ENCODE results near the gene TNFAIP1.

Gene TNFAIP1

DNA sequence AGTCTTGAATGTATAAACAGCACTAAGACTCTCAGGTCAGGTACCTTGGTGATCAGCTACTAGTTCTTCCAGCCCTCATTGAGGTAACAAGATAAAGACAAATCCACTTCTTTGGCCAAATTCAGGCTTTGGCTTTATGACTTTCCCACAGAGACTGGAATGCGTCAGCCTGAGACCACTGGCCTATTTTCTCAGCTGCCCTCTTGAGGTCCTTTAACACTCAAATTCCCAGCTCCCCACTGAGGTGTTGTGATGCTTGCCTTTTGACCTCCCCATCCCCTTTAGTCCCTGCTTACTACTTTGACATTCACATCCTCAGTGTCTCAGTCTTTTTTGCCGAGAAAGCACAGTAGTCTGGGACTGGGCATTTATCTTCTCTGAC lies 10.6 kb downstream of the TNFAIP1 start:
- DNase-seq, result no peak

DNA sequence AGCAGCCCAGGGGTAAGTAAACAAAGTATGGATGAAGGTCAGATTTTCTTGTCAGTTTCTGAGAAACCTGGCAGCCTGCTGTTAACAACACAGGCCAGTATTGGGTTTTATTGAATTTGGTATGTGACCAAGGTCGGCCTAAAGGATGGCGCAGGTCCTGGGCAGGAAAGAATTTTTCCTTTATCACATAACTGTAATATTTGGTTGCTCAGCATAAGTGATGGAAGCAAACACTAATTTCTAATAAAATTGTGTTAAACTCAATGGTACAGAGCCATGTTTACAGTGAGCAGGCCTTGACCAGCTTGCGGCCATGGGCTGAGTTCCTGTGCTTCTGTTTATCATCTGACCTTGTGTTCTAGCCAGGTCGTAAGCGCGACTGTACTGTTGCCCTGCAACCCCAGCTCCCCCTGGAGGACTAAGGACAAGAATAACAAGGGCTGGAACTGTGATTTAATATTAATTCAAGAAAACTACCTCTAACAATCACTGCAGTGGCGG lies 11.2 kb downstream of the TNFAIP1 start:
- DNase-seq, result no peak

DNA sequence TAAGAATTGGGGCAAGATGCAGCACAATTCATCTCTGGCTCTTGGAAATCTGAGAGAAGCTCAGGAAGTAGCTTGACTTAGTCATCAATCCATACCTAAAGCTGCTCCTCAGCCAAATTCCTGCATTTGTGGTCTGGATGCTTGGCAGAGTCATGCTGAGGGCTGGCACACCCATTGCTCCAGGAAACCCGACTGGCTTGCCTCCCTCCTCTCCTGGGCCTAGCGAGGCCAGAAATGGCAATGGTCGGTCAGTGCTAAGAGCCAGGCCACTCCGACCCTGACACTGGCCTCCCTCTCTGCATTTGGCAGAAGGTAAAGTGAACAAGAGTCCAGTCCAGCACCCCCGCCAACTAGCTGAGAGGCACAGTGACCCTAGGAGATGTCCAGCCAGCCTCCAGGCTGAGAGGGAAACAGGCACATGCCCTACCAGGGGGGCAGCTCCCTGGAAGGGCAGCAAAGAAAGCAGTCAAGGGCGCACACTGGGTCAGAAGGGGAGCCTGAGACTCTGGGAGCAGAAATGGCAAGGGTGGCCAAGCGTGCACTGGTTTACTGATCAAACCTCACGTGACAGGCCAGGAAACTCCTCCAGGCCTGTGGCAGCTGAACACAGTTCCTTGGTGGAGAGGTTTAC lies 11.8 kb downstream of the TNFAIP1 start:
- DNase-seq, result no peak

DNA sequence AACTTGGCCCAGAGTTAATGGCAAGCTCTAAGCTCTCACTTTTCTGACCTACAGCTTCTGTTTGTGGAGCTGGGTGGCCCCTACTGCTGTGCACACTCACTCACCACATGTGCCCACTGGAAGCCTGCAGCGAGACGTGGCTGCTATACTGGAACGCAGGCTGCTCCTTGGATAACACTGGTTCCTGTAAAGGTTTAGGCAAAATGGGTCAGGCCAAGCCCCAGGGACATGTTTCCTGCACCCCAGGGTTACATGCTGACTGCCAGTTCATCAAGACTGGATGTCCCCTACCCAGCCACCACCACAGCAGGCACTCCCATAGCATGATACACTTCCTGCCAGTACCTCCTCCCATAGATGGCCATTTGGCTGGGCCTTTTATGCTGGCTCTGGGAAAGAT lies 13.4 kb downstream of the TNFAIP1 start:
- no peak for DNase-seq

DNA sequence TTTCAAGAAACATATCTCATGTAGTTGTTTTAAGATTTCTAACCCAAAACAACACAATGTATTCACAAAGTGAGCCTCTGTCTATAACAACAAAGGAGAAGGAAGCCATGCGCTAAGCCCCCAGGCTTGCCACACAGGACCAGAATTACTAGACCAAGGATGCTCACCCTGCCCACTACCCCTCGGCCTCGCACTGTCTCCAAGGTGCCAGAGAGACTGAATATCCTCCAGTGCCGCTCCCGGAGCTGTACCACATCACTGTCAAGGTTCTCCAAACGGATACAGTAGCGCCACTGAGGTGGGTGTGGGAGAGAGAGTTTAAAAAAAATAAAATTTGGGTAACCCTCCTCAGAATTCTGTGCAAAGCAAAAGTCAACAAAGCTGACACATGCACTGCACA lies 14.7 kb downstream of the TNFAIP1 start:
- DNase-seq, result no peak

DNA sequence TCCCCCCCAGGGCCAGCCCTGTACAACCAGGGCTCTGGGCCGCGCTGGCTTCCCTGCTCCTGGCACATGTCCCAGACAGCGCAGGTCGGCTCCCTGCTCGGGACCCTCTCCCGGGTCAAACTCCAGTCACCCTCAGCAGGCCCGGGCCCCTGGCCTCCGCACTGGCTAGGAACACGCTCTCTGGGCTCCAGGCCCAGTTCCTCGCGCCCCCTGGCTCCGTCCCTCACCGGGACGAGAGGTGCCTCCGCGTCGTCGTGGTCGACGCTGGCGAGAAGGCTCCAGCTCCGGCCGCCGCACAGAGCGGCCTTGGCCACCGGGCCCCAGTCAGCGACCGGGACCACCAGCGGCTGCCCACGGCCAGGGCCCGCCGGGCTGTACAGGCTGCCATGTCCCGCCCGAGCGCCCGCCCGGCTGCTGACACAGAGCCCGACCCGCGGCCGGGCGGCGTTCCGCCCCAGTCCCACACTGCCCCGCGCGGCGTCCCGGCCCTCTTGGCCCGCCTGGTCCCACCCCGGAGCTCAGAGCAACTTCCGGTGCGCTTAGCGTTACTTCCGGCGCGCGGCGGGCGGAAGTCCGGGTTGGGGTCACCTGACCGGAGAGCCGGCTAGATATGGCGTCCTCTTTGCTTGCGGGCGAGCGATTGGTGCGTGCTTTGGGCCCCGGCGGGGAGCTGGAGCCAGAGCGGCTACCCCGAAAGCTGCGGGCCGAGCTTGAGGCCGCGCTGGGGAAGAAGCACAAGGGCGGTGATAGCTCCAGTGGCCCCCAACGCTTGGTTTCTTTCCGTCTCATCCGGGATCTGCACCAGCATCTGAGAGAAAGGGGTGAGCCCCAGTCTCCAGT lies 21.7 kb downstream of the TNFAIP1 start, which contains the start of gene POLDIP2:
Gene POLDIP2 (minus strand): TSS at position 467 of the 840 bp plus-strand sequence. CDS start 79 bp downstream, at position 388.
- peak; percentile 98 for DNase-seq

DNA sequence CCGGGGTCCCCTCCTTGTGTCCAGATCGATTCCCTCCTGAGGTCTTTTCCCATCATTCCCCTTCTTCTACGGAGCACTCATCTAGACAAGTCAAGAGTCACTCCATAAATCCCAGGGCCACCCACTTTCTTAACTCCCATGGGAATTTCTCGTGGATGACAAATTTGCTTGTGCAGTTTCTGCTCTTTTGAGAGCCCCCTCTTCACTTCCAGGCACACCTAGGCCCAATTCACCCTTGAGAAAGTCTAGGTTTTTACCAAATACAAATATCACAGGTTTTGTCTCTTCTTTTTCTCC lies 22.3 kb downstream of the TNFAIP1 start:
- DNase-seq, result no peak

DNA sequence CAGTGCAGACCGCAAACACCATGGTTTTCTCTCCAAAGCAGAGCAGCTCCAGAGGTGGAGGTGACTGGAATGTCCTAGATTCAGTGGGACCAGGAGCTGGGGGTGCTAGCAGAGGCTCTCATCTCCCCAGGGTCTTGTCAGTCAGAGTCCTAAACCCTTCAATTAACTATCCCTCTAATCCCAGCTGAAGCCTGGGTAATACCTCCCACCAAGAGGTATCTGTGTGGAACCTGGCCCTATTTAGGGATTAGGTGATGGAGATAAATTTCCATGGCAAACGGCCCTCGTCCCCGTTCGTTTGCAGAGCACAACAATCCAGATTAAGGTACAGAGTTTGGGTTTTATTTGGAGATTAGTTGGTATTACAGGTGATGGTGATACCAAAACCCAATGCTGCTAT lies 27.6 kb downstream of the TNFAIP1 start:
- DNase-seq, result no peak

DNA sequence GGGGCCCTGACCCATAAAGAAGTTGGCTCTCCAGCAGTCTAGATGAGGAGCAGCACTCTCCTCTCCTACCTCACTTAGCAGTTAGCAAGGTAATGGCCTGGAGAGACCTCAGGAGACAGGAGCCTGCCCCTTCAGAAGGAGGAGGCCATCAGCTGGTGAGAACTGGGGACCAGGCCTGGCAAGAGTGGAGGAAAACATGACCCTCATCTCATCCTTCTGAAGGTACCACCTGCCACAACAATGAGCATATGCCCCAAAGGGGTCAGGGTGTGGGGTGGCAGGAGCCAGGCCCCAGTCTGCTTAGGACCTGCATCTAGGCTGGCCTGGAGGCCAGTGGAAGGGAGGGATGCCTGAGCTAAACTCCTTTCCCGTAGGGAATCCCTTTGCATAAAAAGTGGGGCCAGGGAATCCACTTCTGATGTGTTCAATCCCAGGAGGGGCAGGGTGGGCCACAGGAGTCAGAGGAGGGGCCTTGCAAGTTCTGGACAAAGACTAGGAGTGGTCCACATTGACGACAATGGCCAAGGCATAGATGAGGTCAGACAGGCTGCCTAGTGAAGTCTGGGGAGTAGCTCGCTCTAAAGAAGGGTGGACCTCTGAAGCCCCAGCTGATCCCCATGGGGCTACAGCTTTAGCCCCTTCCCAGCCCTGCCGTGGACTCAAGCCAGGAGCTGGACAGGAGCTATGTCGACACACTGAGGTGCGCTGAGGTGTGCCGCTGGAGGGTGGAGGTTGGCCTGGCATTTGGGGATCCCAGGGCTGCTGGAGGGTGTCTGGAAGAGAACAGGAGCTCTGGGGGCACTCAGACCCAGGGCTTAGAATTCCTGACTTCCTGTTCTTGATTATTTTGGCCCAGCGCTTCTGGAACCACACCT lies 28.5 kb downstream of the TNFAIP1 start:
- no peak for DNase-seq

DNA sequence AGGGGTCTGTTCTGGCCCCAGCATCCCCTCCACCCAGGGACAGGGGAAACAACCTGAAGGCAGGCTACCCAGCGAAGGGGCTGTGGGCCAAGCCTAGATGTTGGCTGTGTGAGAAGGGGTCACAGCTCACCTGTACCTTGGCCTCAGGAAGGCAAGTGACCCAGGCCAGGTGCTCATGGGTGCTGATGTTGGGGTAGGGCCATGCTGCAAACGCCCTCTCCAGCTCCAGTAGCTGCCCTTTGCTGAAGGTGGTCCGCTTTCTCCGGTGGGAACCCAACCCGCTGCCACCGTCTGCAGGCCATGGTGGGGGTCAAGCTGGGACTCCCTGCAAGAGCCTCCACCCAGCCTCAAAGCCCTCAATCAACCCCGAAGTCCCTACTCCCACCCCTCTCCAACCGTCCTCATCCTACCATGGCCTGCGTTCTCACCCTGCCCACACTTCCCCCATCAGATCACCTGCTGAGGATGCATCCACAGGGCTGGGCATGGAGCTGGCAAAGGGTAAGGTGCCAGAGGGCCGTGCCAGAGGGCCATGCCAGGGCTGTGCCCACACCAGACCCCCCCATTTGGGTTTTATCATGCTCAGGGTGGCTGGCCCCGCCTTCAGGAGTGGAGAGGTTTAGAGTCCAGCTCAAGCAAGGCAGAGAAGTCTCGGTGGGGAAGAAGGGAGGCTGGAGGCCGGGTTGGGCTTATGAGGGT lies 29.3 kb downstream of the TNFAIP1 start, which contains the start of gene SEBOX:
Gene SEBOX (minus strand): TSS at position 535 of the 699 bp plus-strand sequence. CDS start 48 bp downstream, at position 487.
- no peak for DNase-seq

DNA sequence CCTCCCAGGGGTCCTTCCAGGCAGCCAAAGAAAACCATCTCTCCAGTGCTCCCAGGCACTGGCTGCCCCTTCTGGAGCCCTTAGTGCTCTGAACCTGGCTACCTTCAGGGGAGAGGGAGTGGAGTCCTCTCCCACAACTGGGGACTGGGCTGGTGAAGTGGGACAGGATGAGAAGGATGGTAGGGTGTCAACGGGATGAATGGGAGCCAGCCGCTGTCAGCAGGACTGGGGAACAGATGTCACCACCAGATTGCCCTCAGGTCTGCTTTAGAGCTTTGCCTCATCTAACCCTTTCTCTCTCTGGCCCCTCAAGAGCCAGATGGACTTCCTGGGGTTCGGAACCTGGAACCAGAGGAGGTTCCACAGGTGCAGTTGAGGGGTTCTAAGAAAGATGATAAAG lies 29.9 kb downstream of the TNFAIP1 start:
- no peak for DNase-seq

DNA sequence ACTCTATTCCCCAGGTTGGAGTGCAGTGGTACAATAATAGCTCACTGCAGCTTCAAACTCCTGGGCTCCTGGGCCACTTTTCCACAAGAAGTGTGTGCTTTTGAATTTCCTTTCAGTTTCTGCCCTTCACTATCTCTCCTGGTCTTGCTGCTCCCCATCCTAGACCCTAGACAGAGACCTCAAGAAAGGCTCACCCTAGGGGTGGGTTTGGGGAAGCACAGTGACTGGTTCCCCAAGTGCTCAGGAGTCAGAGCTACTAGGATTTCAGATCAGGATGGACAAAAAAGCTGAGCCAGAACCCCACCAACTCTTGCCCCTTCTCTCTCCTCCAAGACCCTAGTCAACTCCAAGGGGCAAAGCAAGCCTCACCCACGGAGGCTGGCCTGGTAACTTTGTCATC lies 31.0 kb downstream of the TNFAIP1 start:
- DNase-seq, result no peak

DNA sequence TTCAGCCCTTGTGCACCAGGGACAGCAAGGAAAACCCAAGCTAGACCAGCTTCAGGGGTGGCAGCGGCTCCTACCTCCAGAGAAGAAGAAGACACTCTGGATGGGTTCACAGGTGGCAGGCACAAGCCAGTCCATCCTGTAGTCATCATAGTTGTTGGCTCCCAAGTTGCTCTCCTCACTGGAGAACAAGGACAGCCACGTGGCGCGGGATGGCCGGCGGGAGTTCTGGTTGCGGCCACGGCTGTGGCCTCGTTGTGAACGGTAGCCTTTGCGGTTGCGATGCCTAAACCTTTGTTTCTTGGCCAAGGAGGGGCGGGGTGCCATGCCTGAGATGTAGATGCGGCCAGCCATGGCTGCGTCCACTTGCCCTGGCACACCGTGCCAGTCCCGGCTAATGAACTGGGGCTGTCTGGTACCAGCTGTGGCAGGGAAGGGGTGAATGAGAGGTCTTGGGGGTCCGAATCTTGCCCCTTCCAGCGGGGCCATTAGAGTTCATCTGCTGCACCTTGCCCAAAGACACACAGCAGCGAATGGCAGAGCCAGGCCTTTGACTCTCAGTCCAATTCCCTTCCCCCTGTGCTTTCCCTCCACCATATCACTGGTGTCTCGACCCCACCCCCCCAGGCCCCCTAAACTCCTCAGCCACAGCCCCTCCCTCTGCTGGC lies 32.2 kb downstream of the TNFAIP1 start:
- DNase-seq, result no peak

DNA sequence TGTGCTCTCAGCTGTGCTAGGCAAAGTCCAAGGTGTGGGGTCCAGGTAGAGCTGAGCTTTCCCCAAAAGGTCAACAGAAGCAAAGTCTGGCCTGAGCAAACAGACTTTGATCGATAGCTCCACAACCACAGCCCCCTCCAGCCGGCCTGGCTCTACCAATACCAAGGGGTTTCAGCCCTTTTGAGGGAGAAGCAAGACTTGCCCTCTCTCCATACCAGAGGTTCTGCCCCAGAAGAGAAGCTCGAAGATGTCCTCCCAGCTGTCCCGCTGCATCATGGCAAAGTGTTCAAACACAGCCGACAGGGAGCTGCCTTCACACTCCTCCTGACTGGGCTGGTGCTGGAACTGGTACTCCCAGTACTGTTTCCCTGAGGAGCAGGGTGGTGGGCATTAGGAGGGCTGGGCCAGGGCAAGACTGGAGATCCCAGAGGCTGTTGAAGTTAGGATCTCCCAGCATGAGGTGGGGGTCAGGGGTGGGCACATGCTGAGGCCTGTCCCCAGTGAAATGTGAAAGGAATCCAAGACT lies 32.8 kb downstream of the TNFAIP1 start:
- no peak for DNase-seq

DNA sequence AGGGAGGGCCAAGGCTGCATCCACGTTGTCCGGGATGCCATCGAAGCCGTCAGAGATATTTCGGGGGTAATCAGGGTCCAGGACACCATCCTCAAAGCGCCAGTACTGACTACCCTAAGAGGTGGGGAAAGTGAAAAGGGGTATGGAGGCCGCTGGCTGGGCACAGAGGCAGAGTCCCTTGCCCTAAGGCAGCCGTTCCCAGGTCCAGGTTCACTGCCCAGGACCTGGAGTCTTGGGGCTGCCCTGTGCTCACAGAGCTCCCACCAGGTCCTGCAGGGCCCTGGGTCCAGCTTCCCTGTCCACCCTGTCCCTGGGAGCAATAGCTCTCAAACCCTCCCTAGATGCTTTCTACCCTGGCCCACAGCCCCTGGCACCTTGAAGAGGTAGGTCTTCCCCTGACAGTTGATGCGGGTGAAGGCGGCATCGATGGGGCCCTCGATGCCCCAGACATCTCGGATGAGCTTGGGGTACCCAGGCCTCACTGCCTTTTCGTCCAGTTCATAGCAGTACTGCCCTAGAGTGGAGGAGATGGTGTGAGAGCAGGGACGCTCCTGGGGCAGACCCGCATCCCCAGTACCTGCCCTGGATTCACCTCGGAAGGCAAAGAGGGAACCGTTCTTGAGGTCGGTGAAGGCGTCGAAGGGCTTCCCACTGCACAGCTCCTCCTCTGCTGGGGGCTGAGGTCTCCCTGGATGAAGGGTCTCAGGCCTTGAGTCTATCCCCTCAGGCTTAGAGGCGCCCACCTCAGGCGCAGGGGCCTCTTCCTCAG lies 33.5 kb downstream of the TNFAIP1 start:
- DNase-seq, result no peak

DNA sequence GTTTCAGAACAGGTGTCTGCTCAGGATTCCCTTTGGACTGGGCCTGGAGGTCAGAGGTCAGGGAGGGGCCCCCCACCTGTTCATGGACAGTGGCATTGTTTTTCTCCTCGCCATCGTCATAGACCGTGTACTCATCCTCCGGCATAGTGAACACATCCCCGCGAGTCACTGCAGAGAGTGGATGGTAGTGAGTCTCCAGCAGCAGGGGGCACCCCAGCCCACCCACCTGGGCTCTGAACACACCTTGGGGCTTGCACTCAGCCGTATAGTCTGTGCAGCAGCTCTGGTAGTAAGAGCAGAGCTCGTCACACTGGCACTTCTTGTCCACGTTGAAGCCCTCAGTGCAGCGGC lies 34.1 kb downstream of the TNFAIP1 start:
- DNase-seq, result no peak

DNA sequence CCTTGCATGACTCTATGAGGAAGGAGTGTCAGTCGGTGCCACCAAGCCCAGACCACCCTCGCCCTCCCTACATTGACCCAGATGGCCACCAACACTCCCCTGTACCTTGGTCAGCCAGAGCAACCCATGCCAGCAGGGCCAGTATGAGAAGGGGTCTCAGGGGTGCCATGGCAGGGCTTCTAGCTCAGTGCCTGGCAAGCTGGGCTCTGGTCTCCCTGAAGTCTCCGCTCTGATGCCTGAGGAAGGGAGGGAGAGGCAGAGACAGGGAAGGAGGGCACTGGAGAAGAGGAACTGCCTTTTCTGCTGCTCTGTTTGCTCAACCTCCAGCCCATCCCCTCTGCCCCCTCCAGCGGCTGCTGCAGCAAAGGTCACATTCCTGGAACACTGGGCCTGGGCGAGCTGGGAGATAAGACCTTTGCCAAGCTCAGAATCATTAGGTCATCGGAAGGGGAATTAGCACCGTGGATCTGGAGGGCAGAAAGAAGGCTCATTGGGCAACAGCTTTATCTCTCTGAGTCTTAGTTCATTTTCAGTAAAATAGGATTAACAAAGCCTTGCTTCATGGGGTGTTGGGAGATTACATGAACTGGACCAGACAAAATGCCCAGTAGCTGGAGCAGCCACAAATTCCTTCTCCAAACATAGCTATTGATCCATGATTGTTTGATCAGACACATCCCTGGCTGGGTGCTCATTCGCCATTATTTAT lies 34.6 kb downstream of the TNFAIP1 start, which contains the start of gene VTN:
Gene VTN (minus strand): TSS at position 273 of the 709 bp plus-strand sequence. CDS start 104 bp downstream, at position 169.
- DNase-seq, result no peak

DNA sequence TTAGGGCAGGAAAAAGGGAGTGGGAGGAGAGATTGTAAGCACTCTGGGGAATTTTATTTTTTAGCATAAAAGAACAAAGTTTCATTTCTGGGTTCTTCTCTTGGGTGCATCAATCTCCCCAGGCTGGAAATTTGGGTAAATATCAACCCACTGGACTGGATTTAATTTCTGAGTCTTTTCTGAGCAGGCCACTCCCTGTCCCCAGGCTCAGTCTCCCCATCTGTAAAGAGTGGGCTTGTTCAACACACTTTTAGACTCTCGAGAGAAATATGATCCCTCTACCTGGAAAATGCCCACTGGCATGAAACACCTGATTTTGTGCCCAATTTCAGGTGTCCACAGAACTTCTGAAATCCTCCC lies 35.2 kb downstream of the TNFAIP1 start:
- no peak for DNase-seq

DNA sequence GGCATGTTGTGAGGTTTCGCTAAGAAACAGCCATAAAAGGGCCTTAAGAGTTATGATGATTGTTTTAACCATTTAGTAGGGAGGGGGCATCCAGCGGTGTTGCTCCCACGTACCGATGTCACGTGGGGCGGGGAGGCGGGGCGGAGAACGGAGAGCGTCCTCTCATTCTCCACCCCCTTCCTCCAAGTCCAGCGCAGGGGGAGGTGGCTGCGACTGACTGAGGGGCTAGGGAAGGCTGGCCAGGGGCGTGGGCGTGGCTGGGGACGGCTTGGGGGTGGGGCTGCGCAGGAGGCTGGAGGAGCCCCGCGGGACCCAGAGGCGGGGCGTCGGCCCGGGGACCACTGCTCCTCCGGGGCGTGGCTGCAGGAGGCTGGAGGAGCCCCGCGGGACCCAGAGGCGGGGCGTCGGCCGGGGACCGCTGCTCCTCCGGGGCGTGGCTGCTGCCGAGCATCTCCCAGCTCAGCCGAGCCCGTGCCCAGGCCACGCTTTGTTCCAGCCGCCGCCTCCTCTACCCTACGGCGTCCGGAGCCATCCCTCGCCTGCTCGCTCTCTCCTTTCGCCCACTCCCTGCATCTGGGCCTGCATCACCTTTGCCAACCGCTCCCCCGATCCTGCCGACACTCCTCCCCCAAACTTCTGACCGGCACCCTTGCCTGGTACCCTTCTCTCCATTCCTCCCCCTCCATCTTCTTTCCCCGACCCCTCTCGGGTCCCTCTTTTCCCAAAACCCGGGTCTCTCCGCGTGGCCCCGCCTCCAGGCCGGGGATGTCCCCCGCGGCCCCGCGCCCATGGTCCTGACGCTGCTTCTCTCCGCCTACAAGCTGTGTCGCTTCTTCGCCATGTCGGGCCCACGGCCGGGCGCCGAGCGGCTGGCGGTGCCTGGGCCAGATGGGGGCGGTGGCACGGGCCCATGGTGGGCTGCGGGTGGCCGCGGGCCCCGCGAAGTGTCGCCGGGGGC lies 36.0 kb downstream of the TNFAIP1 start, which contains the start of gene SARM1:
Gene SARM1 (plus strand): TSS at position 450 of the 958 bp plus-strand sequence. CDS start 339 bp downstream, at position 789.
- DNase-seq, result peak; percentile 88
